ENCODE results near the gene MYO1E.

- TF ChIP-seq EZH2phosphoT487 (IDR thresholded peaks at IDR 0.05; ENCODE audit: borderline replicate concordance, low read length) (no peak), CTCF (IDR thresholded peaks at IDR 0.05; ENCODE audit: low read depth, low read length, poor library complexity, severe bottlenecking) (no peak)
These were observed 176.3 kb downstream of the MYO1E start for GRCh38 chr15:59196416-59196815.
